MG63 (cell line): ENCODE data around the gene PPTC7. TPM values are rescaled to one million over a fixed set of nuclear protein-coding genes. Genes with fewer than 3 reads are reported as not detected.
"Not testable (repeated sequence)": the region's sequence is repeated elsewhere in the genome, so short reads cannot be mapped to it uniquely, and the experiment has no call there.

Experiments used
- DNase-seq: peaks from one replicate; pipeline ENCODE4 v3.0.0-alpha.2; 2020
- H3K27me3 ChIP-seq: fragments of 250-450 bp; sonication (Bioruptor Pico); 2 replicates; pipeline ENCODE4 v1.5.1; 2020; ENCODE audit warnings: mild to moderate bottlenecking, moderate library complexity
- H3K36me3 ChIP-seq: fragments of 250-450 bp; sonication (Bioruptor Pico); 2 replicates; pipeline ENCODE4 v1.5.1; 2020; ENCODE audit warnings: mild to moderate bottlenecking, moderate library complexity
- H3K4me3 ChIP-seq: fragments of 250-450 bp; sonication (Bioruptor Pico); 2 replicates; pipeline ENCODE4 v1.5.1; 2020; ENCODE audit warnings: mild to moderate bottlenecking, moderate library complexity
- H3K9me3 ChIP-seq: fragments of 250-450 bp; sonication (Bioruptor Pico); 2 replicates; pipeline ENCODE4 v1.5.1; 2020; ENCODE audit warnings: mild to moderate bottlenecking, moderate library complexity
- total RNA-seq: library from RNA; depleted of rRNA; stranded (reverse); fragments of >200 nt; shearing (Covaris generic); gene quantifications from 2 replicates; pipeline ENCODE4 v1.2.3, GENCODE V29; 2014; ENCODE audit warnings: low replicate concordance

Gene PPTC7
- total RNA-seq, 1 experiment from 2014 or later = 4.4 TPM

DNA sequence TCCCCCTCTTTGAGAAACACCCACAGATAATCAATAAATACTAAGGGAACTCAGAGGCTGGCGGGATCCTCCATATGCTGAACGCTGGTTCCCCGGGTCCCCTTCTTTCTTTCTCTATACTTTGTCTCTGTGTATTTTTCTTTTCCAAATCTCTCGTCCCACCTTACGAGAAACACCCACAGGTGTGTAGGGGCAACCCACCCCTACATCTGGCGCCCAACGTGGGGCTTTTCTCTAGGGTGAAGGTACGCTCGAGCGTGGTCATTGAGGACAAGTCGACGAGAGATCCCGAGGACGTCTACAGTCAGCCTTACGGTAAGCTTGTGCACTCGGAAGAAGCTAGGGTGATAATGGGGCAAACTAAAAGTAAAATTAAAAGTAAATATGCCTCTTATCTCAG, 12.3 kb downstream of the PPTC7 start:
- H3K9me3 ChIP-seq = peaks cover 31% of the 10 kb centered on the region
- H3K36me3 ChIP-seq, H3K4me3 ChIP-seq, DNase-seq, H3K27me3 ChIP-seq: not testable (repeated sequence)

DNA sequence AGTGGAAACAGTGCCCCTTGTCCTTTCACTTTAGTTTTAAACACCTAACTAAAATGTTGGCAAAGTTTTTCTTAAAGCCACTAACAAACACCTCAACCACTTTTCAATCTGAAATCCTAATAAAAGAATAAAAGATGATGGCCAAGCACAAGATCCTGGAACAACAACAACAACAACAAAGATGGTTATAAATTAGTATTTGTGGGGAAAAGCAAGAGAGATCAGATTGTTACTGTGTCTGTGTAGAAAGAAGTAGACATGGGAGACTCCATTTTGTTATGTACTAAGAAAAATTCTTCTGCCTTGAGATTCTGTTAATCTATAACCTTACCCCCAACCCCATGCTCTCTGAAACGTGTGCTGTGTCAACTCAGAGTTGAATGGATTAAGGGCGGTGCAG, 13.3 kb downstream of the PPTC7 start:
- not testable (repeated sequence) for DNase-seq, H3K4me3 ChIP-seq, H3K27me3 ChIP-seq, H3K36me3 ChIP-seq
- H3K9me3 ChIP-seq = peaks cover 31% of the 10 kb centered on the region

DNA sequence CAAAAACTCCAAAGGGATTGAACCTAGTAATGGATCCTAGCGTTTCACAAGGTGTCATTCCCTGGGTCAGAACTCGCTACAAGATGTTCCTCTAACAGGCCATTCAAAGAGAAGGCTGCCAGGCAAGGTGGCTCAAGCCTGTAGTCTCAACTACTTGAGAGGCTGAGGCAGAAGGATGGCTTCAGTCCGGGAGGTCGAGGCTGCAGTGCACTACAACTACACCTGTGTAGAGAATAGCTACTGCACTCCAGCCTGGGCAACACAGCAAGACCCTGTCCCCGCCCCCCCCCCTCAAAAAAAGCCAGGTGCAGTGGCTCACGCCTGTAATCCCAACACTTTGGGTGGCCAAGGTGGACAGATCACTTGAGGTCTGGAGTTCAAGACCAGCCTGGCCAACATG, 14.4 kb downstream of the PPTC7 start:
- Histone ChIP-seq H3K27me3 (no peaks in the 10 kb centered on the region), H3K4me3 (no peak overlapping the region), H3K9me3 (peaks cover 30% of the 10 kb centered on the region), H3K36me3 (peaks cover 8% of the 10 kb centered on the region)
- no peak for DNase-seq

DNA sequence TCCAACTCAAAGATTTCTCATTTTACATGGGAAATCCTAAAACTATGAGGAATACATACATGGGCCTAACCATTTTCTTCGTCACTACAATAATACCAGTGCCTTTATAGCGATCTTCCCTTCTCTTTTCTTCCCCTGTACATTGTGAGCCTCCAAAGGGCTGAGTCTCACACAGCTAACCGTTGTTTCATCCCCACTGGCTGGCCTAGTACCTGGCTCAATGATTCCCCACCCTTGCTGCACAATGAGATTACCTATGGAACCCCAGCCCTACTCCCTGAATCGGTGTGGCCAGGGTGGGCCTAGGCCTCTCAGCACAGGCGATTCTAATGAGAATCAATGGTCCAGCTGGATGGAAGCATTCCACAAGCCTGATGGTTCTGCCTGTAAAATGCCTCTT, 16.1 kb downstream of the PPTC7 start:
- Histone ChIP-seq H3K4me3 (no peak overlapping the region), H3K27me3 (no peaks in the 10 kb centered on the region), H3K36me3 (peaks cover 5% of the 10 kb centered on the region), H3K9me3 (peaks cover 18% of the 10 kb centered on the region)
- DNase-seq = no peak

DNA sequence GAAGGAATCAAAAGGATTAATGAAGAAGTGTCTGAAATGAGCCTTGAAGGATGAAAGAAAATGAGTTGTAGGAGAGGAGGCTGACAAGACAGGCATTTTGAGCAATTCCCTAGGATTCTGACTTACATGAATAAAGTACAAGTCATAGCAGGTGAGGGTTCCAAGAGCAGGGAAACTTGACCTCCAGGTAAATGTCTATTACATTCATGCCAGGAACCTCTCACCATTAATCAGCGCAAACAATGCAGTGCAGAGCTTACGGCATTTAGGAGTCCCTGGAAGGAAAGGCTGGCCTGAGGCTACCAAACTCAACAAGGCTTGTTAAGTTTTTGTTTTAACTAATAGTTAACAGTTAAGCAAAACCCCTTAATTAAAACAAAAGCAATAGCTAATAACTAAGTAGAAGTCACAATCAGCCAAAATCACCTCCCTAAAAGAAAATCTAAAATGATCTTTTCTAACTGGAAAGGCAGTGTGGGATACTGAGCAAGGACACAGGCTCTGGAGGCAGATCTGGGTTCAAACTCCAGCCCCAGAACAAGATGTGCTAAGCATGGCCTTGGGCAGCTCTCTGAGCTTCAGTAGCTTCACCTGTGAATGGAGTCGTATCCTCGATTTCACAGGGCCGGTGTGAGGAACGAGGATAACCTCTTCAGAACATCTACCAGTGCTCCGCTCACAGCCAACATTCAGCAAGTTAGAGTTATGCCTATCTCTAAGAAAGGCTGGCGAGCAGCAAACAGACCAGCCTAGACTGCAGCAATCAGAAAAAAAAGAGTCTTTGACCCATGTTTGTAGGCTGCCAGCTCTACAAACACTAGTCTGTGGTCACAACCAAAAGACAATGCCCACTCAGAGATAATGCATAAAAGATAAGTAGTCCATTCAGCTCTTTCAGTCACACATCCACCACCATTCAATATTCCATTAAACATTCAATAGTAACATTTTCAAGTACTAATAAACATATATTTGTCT, 16.9 kb downstream of the PPTC7 start:
- H3K27me3 ChIP-seq = no peaks in the 10 kb centered on the region
- H3K36me3 ChIP-seq = no peaks in the 10 kb centered on the region
- peaks cover 10% of the 10 kb centered on the region for H3K9me3 ChIP-seq
- DNase-seq = no peak
- no peak overlapping the region for H3K4me3 ChIP-seq

DNA sequence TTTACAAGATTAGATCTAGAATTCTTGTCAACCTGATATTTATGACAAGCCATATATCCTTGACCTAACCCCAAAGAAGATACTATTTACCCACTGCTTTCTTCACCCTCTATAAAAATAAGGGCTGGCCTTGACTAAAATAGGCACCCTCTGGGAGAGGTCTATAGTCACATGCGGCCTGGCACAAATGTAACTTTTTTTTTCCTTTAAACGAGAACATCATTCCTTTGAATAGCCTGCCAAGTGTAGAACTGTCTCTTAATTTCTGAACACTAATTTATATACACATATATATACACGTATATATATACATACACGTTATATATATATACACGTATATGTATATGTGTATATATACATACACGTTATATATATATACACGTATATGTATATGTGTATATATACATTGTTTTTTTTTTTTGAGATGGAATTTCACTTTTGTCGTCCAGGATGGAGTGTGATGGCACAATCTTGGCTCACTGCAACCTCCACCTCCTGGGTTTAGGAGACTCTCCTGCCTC, 18.6 kb downstream of the PPTC7 start:
- DNase-seq = no peak
- Histone ChIP-seq H3K9me3 (peaks cover 7% of the 10 kb centered on the region), H3K36me3 (no peaks in the 10 kb centered on the region; the same call in 1 of the 2 replicates), H3K27me3 (no peaks in the 10 kb centered on the region), H3K4me3 (no peak overlapping the region)

DNA sequence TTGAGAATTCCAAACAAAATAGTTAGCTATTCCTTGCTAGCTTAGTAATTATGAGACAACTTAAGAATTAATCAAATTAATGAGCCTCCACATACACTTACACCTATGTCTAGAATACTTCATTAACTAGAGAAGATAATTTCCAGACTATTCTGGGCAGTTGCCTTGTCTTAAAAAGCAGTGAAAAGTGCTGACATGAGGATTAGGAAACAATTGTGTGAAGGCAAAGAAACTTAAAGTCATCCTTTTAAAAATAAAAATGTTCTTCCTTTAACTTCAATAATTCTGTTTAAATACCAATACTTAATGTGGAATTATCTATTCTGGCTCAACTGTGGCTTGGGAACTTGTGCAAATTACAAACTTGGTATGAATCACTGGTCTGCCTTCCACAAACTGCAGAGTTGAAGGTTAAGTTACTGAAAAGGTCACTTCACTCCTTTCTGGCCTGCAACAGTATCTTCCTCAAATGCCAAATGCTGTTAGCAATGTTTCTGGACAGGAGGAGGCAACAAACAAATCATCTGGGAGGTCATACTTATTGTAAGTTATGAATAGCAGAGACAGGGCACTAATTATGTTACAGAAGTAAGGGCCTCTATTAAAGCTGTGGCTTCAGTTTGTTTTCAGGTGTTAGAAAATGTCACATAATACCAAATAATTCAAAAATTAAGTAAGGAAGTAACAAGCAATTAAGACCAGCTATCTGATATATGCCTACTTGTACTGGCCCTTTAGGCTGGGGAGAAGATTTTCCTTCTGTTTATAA, 19.2 kb downstream of the PPTC7 start:
- no peaks in the 10 kb centered on the region; the same call in 1 of the 2 replicates for H3K36me3 ChIP-seq
- no peaks in the 10 kb centered on the region for H3K27me3 ChIP-seq
- peaks cover 3% of the 10 kb centered on the region for H3K9me3 ChIP-seq
- DNase-seq = peak; percentile 21
- H3K4me3 ChIP-seq = no peak overlapping the region

DNA sequence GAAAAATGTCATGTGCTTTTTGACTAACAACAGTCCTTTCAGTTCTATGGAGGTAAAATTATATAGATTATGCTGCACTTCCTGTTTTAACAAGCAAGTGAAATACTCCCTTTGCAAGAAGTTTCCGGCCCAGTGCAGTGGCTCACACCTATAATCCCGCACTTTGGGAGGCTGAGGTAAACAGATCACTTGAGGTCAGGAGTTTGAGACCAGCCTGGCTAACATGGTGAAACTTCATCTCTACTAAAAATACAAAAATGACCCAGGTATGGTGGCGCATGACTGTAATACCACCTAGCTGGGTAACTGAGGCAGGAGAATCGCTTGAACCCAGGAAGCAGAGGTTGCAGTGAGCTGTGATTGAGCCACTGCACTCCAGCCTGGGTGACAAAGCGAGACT, 20.7 kb downstream of the PPTC7 start:
- not testable (repeated sequence) for H3K9me3 ChIP-seq, DNase-seq, H3K27me3 ChIP-seq, H3K4me3 ChIP-seq, H3K36me3 ChIP-seq

DNA sequence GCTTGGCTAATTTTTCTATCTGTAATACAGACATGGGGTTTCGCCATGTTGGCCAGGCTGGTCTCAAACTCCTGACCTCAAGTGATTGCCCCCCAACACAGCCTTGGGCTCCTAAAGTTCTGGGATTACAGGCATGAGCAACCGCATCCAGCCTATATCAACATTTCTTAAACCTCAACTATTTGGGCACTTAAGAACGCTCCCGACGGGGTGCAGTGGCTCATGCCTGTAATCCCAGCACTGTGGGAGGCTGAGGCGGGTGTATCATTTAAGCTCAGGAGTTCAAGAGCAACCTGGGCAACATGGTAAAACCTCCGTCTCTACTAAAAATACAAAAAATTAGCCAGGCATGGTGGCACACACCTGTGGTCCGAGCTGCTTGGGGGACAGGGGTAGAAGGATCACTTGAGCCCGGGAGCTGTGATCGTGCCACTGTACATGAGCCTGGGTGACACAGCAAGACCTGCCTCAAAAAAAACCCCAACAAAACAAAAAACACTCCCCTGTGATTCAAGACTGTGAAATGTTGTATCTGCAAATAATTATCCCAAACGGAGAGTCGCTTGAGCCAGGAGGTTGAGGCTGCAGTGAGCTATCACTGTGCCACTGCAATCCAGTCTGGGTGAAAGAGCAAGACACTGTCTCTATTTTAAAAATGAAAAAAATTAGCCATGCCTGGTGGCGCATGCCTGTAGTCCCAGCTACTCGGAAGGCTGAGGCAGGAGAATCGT, 21.5 kb downstream of the PPTC7 start:
- DNase-seq = peak; percentile 65
- Histone ChIP-seq H3K36me3 (no peaks in the 10 kb centered on the region; the same call in 1 of the 2 replicates), H3K9me3 (no peaks in the 10 kb centered on the region), H3K27me3 (no peaks in the 10 kb centered on the region), H3K4me3 (no peak overlapping the region)

DNA sequence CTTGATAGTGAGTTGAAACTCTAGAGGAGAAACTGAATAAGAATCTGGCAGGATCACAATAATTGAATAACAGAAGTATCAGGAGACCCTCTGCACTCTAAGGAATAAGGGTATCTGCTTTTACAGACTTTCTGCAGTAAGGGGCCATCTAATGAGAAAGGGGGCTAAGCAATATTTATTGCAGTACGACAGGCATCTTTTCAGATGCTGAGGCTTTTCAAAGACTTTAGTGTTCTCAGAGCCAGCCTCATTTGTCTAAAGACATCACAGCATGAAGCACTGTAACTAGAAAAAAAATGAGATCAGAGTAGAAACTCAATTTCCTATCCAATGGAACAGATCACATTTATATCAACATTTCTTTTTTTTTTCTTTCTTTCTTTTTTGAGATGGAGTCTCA, 22.2 kb downstream of the PPTC7 start:
- no peak overlapping the region for H3K4me3 ChIP-seq
- no peaks in the 10 kb centered on the region; the same call in 1 of the 2 replicates for H3K36me3 ChIP-seq
- no peaks in the 10 kb centered on the region for H3K27me3 ChIP-seq
- DNase-seq = no peak
- H3K9me3 ChIP-seq = no peaks in the 10 kb centered on the region

DNA sequence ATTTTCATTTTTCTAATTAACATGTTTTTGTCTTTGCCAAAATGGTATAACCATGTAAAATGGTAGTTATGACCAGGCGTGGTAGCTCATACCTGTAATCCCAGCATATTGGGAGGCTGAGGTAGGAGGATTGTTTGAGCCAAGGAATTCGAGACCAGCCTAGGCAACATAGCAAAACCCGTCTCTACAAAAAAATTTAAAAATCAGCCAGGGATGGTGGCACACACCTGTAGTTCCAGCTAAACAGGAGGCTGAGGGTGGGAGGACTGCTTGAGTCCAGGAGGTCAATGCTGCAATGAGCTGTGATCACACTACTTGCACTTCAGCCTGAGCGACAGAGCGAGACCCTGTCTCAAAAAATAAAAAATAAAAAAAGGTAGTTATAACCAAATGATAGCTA, 23.1 kb downstream of the PPTC7 start:
- Histone ChIP-seq H3K27me3 (no peaks in the 10 kb centered on the region), H3K36me3 (no peaks in the 10 kb centered on the region; the same call in 1 of the 2 replicates), H3K9me3 (no peaks in the 10 kb centered on the region), H3K4me3 (no peak overlapping the region)
- no peak for DNase-seq

DNA sequence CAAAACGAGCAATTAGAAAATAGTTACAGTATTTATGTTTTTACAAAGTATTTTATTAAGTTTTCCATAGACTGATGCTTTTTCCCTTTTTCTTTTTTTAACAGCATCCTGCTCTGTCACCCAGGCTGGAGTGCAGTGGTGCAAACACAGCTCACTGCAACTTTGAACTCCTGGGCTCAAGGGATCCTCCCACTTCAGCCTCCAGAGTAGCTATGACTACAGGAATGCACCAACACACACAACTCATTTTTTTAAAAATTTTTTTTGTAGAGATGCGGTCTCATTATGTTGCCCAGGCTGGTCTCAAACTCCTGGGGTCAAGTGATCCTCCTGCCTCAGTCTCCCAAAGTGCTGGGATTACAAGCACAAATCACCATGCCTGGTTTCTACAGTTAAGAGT, 24.2 kb downstream of the PPTC7 start:
- not testable (repeated sequence) for H3K9me3 ChIP-seq, H3K36me3 ChIP-seq, DNase-seq, H3K4me3 ChIP-seq, H3K27me3 ChIP-seq

DNA sequence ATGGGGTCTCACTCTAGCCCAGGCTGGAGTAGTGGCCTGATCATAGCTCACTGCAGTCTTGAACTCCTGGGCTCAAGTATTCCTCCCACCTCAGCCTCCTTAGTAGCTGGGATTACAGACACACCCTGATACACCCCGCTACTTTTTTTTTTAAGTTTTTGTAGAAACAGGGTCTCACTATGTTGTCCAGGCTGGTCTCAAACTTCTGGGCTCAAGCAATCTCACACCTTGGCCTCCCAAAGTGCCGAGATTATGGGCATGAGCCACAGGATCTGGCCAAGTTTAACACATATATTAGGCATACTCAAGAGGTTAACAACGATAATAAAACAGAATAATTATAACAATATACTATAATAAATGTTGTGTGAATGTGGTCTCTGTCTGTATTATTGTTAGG, 25.8 kb downstream of the PPTC7 start:
- H3K4me3 ChIP-seq = no peak overlapping the region
- no peaks in the 10 kb centered on the region for H3K27me3 ChIP-seq
- DNase-seq = no peak
- H3K9me3 ChIP-seq = no peaks in the 10 kb centered on the region
- no peaks in the 10 kb centered on the region; the same call in 1 of the 2 replicates for H3K36me3 ChIP-seq

DNA sequence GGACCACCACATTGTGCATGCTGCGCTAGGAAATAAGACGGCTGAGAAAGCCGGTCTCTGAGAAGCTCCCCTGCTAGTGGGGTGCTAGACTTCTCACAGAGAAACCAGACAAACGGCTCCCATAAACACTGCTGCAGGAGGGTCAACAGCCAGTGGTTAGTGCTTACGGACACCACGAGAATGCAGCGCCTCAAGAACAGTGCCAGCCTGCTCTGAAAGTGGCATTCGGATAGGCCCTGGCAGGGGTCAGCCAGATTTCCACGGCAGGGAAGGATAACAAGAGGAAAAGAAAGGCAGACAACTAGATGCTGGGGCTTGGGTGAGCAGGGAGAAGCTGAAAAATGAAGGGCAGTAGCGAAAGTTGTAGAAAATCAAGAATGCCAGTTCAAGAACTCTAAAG, 26.4 kb downstream of the PPTC7 start:
- no peaks in the 10 kb centered on the region for H3K9me3 ChIP-seq
- no peak overlapping the region for H3K4me3 ChIP-seq
- H3K27me3 ChIP-seq = no peaks in the 10 kb centered on the region
- no peaks in the 10 kb centered on the region; the same call in 1 of the 2 replicates for H3K36me3 ChIP-seq
- no peak for DNase-seq

DNA sequence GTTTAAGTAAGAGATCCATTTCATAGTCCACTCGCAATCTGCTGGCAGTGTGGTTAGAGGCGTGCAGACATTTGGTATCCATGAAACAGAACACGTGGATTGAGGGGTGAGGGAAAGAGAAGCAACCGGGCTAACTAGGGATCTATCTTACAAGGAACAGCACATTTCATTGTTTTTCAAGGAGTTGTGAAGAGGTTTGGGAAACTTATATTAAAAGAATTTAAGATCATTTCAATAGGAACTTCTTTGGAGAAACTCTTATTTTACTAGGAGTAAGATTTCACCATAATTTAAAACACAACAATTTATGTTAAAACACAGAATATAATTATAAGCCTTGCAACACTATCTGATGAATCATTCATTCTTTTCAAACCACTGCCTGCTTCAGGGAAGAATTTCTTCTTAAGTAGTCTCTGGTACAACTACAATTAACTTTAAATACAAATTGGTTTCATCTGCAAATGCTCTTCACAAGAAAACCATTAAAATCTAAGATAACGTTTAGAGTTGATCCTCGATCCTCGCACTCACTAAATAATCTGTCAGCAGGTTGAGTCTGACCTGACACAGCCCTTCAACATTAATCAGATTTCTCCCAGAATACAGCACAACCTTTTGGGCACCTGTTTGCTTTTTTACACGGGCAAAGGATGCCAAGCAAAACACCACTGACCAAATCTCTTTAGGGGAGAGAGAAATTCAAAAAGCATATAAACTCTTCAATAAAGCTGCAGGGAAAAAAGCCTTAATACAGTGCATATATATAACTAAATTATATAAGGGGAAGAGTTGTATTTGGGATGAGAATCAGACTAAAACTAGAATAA, 27.3 kb downstream of the PPTC7 start:
- H3K36me3 ChIP-seq = peaks cover 3% of the 10 kb centered on the region; the same call in 1 of the 2 replicates
- no peaks in the 10 kb centered on the region for H3K9me3 ChIP-seq
- DNase-seq = peak; percentile 30
- H3K27me3 ChIP-seq = no peaks in the 10 kb centered on the region
- H3K4me3 ChIP-seq = no peak overlapping the region

DNA sequence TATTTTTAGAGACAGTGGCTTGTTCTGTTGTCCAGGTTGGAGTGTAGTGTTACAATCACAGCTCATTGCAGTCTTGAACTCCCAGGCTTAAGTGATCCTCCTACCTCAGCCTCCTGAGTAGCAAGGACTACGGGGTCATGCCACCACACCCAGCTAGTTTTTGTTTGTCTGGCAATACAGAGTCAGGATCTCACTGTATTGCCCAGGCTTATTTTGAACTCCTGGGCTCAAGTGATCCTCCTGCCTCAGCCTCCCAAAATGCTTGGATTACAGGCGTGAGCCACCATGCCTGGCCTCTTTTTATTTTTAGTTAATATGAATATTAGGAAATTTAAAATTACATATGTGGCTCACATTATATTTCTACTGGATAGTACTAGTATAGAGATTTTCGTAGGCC, 28.9 kb downstream of the PPTC7 start:
- DNase-seq = no peak

More for the DNA sequence above, 28.9 kb downstream of the PPTC7 start:
- Histone ChIP-seq H3K4me3 (no peak overlapping the region), H3K27me3 (no peaks in the 10 kb centered on the region), H3K9me3 (no peaks in the 10 kb centered on the region), H3K36me3 (peaks cover 7% of the 10 kb centered on the region)
